Ectodermal cell (in vitro differentiated cells): ENCODE results near the gene GSTA5. TPM values are rescaled to one million over a fixed set of nuclear protein-coding genes. Genes with fewer than 3 reads are reported as not detected.
A peak's percentile ranks its signal among the peaks of the same experiment; 100 is the strongest.

Experiments used
- H3K27ac ChIP-seq: 2 replicates; pipeline ENCODE4 v1.7.0; 2013; ENCODE audit warnings: mild to moderate bottlenecking, low read depth, low read length; ENCODE audit not compliant: insufficient read depth, poor library complexity, severe bottlenecking
- H3K27me3 ChIP-seq: 2 replicates; pipeline ENCODE4 v1.7.0; 2013; ENCODE audit warnings: mild to moderate bottlenecking, low read length; ENCODE audit not compliant: insufficient read depth, control insufficient read depth, poor library complexity, severe bottlenecking
- H3K36me3 ChIP-seq: one replicate; pipeline ENCODE4 v1.7.0; 2013; ENCODE audit warnings: low read length; ENCODE audit not compliant: control insufficient read depth, insufficient read depth
- H3K4me1 ChIP-seq: one replicate; pipeline ENCODE4 v1.7.0; 2013; ENCODE audit warnings: low read length; ENCODE audit not compliant: control insufficient read depth, insufficient read depth
- H3K4me3 ChIP-seq: 2 replicates; pipeline ENCODE4 v1.7.0; 2013; ENCODE audit warnings: low read depth, low read length, control low read depth; ENCODE audit not compliant: insufficient read depth
- H3K9me3 ChIP-seq: 2 replicates; pipeline ENCODE4 v1.7.0; 2013; ENCODE audit warnings: mild to moderate bottlenecking, low read length, moderate library complexity; ENCODE audit not compliant: control insufficient read depth
- WGBS, 2 experiments: methylation state at CpG; one replicate each; pipeline ENCODE4 v1.1.7; 2013; ENCODE audit warnings: missing lambda C conversion rate in 2 of 2; 5-methylcytosine and 5-hydroxymethylcytosine counted together
- polyA plus RNA-seq, 4 experiments: library from polyadenylated mRNA; stranded (reverse); fragments of 50-300 nt; gene quantifications; one replicate each; pipeline ENCODE4 v1.2.3, GENCODE V29; 2013

Gene GSTA5
- not detected for polyA plus RNA-seq (2013, experiment 1 of 4)
- polyA plus RNA-seq (2013, experiment 2 of 4): not detected
- not detected for polyA plus RNA-seq (2013, experiment 3 of 4)
- polyA plus RNA-seq (2013, experiment 4 of 4): not detected

- Histone ChIP-seq H3K9me3 (no peaks in the 10 kb centered on the region), H3K27me3 (no peaks in the 10 kb centered on the region), H3K4me3 (no peak within 1 kb of the TSS), H3K36me3 (no peaks in the 10 kb centered on the region), H3K27ac (no peak within 1 kb of the TSS), H3K4me1 (no peaks in the 10 kb centered on the region)
- WGBS, 2 experiments: 93% methylated on average over 5 of the region's 5 CpGs
Observed at GRCh38 chr6:52840763-52841585, at the start of gene GSTA5. GSTA5 (minus strand) TSS chr6:52840813.

GRCh38 chr6:52890018-52890417, 49.4 kb upstream of the GSTA5 start:
- Histone ChIP-seq H3K36me3 (no peaks in the 10 kb centered on the region), H3K27ac (no peak overlapping the region), H3K4me3 (no peak overlapping the region), H3K4me1 (no peaks in the 10 kb centered on the region), H3K9me3 (no peaks in the 10 kb centered on the region), H3K27me3 (no peaks in the 10 kb centered on the region)
- WGBS, 2 experiments: 87 to 91% methylated on average over 3 of the region's 3 CpGs

GRCh38 chr6:52887910-52888524, 47.4 kb upstream of the GSTA5 start:
- 91 to 96% methylated on average over 2 to 3 of the region's 3 CpGs for WGBS, 2 experiments

GRCh38 chr6:52881996-52882841, 41.6 kb upstream of the GSTA5 start:
- no peaks in the 10 kb centered on the region for H3K9me3 ChIP-seq
- 38 to 41% methylated on average over 16 to 17 of the region's 18 CpGs for WGBS, 2 experiments
- H3K27ac ChIP-seq: no peak overlapping the region
- H3K4me3 ChIP-seq: peak overlapping the region; percentile 27
- no peaks in the 10 kb centered on the region for H3K27me3 ChIP-seq
- H3K36me3 ChIP-seq: no peaks in the 10 kb centered on the region
- H3K4me1 ChIP-seq: no peaks in the 10 kb centered on the region

More at GRCh38 chr6:52887910-52888524, 47.4 kb upstream of the GSTA5 start:
- H3K4me3 ChIP-seq: no peak overlapping the region
- H3K27me3 ChIP-seq: no peaks in the 10 kb centered on the region
- no peaks in the 10 kb centered on the region for H3K36me3 ChIP-seq
- H3K4me1 ChIP-seq: no peaks in the 10 kb centered on the region
- H3K27ac ChIP-seq: no peak overlapping the region
- no peaks in the 10 kb centered on the region for H3K9me3 ChIP-seq

GRCh38 chr6:52881662-52881995, 41.0 kb upstream of the GSTA5 start:
- H3K4me1 ChIP-seq: no peaks in the 10 kb centered on the region
- no peaks in the 10 kb centered on the region for H3K27me3 ChIP-seq
- 93 to 97% methylated on average over 4 of the region's 4 CpGs for WGBS, 2 experiments
- H3K36me3 ChIP-seq: no peaks in the 10 kb centered on the region
- no peak overlapping the region for H3K27ac ChIP-seq
- no peaks in the 10 kb centered on the region for H3K9me3 ChIP-seq
- H3K4me3 ChIP-seq: no peak overlapping the region

- WGBS, 2 experiments: 86 to 98% methylated on average over 2 of the region's 2 CpGs
Observed at GRCh38 chr6:52877786-52878185, 37.2 kb upstream of the GSTA5 start.

DNA sequence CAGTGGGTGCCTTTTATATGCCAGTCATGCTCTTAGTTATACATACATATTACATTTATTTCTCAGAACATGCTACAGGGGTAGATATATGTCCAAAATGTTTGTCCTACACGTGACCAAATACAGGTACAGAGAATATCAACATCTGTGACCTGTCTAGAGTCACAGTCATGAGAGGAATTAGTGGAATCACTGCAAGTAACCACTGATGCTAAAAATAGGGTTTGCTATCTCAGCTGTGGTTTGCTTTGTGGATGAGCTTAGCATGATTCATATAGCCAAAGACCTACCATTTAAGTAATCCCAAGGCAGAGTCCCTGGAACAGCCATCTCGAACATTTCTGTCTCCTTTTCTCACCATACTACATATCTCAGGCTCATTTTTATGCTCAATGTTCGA, 36.6 kb upstream of the GSTA5 start:
- no peaks in the 10 kb centered on the region for H3K4me1 ChIP-seq
- H3K27ac ChIP-seq: no peak overlapping the region
- no peaks in the 10 kb centered on the region for H3K36me3 ChIP-seq
- H3K9me3 ChIP-seq: no peaks in the 10 kb centered on the region
- no peak overlapping the region for H3K4me3 ChIP-seq
- 87 to 94% methylated on average over 2 of the region's 3 CpGs for WGBS, 2 experiments
- H3K27me3 ChIP-seq: no peaks in the 10 kb centered on the region

More at GRCh38 chr6:52877786-52878185, 37.2 kb upstream of the GSTA5 start:
- no peak overlapping the region for H3K4me3 ChIP-seq
- H3K36me3 ChIP-seq: no peaks in the 10 kb centered on the region
- H3K9me3 ChIP-seq: no peaks in the 10 kb centered on the region
- H3K27ac ChIP-seq: no peak overlapping the region
- no peaks in the 10 kb centered on the region for H3K27me3 ChIP-seq
- no peaks in the 10 kb centered on the region for H3K4me1 ChIP-seq

- H3K36me3 ChIP-seq: no peaks in the 10 kb centered on the region
- no peaks in the 10 kb centered on the region for H3K9me3 ChIP-seq
- no peaks in the 10 kb centered on the region for H3K27me3 ChIP-seq
- H3K27ac ChIP-seq: no peak overlapping the region
- no peaks in the 10 kb centered on the region for H3K4me1 ChIP-seq
- WGBS, 2 experiments: 93 to 95% methylated on average over 7 of the region's 7 CpGs
- H3K4me3 ChIP-seq: no peak overlapping the region
Observed at GRCh38 chr6:52876056-52876787, 35.6 kb upstream of the GSTA5 start.

DNA sequence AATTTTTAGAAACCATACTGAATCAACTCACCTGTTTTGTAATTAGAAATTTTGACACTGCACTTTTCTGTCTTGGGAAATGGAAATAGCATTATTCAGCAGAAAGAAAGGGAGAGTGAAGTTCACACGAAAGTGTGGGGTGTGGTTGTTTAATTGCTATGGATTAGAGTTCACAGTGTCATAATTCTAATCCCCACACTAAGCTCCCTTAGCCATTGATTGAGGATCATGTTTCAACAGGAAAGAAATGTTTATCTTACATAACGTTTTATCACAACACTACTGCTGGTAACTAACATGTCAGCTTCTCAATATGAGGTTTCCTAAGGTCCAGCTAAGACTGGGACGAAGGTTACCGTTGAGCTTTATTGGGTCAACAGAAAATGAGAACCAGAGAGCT, 31.4 kb upstream of the GSTA5 start:
- Histone ChIP-seq H3K9me3 (no peaks in the 10 kb centered on the region), H3K27me3 (no peaks in the 10 kb centered on the region), H3K4me3 (no peak overlapping the region), H3K4me1 (no peaks in the 10 kb centered on the region), H3K36me3 (no peaks in the 10 kb centered on the region), H3K27ac (no peak overlapping the region)
- WGBS, 2 experiments: 92 to 99% methylated on average over 3 to 4 of the region's 4 CpGs
